GM18870 (cell line): ENCODE results near the gene RACGAP1.

Experiments
- ATAC-seq: cut with Tn5 transposase; IDR thresholded peaks from one replicate; pipeline ENCODE4 v1.9.1; 2021; ENCODE audit warnings: moderate library complexity; ENCODE audit not compliant: unreplicated experiment

RACGAP1 gene

DNA sequence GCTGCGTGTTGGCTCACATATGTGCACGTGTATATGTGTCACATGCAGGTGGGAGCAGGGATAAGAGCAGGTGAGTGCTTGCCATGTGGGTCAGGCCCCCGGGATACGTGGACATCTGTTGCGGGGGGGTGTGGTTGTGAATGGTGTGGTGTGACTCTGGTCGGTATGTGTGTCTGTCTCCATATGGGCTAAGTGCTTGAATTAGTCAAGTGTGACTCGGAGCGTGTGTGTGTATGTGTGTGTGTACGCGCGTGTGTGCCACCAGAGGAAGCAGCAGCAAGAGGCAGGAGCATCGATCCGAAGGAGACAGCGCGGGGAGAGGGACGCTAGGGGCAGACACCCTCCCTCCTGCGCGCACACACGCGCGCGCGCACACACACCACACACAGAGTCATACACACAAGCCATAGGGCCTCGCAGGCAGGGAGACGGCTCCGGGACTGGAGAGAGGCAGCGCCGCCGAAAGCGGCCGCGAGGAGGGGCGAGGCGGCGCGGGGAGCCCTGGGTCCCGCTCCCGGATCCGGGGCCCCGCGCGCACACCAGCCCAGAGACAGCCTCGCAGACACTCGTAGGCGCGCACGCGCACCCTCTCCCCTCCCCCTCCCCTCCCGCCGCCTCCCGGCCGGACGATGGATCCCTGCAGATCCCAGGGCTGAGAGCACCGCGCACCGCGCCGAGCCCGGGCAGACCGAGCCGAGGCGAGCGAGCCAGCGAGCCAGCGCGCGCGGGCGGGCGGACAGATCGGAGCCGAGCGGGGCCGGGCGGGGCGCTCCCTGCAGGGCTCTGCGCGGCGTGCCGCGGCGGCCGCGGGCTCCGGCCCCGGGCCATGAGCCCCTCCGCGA is 31.9 kb upstream of the RACGAP1 start, which contains the start of gene ASIC1:
TSS of gene ASIC1 (plus strand) at position 597 of the 842 bp plus-strand sequence. CDS start 1,171 bp downstream, outside the sequence.
- ATAC-seq, result no peak

DNA sequence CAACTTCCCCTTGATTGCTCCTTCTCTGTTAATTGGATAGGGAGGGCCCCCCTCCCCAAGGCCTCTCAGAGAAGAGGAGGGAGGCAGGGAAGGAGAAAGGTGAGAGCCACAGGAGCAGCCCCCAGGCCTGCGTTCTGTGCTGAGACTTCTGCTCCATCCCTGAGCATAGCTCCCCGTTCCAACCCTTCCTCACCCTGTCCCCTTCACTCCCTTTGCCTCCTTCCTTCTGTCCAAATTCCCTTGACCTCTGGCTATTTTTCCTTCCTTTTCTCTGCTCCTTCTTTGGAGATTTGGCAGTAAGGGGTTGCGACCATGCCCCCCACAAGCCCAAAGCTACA is 31.3 kb upstream of the RACGAP1 start:
- ATAC-seq, result no peak

DNA sequence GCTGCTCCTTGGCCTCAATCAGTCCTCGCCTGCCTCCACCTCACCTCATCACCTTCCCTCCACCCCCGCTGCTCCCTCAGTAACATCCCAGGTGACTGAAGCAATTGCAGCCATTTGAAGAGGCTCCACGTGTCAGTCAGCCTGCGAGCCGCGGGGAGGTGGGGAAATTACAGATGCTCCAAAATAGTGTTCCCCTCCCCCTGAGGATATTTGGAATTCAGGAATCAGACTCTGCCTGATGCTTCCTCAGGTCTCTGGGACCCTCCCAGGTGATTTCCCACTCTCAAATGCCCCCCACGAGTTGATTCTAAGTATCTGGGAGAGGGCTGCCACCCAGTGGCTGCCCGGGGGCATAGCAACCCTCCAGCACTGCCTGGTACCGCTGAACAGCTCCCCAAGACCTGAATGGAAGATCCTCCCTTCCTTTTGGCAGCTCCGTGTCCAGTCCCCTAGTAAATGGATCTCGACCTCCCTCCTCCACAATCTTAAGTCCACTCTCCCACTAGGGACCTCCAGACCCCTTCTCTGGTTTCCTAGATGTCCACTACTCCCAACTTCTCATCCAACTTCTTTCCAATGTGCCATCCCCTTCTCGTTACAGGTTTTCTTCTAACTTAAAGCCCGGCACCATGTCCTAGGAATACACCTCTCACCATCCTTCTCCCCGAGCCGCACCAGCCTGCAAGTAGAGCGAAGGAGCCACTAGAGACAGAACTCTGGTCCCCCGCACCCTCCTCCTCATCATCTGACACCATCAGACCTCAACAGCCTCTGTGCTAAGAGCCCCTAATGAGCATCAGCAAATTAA is 30.7 kb upstream of the RACGAP1 start:
- ATAC-seq, result no peak

DNA sequence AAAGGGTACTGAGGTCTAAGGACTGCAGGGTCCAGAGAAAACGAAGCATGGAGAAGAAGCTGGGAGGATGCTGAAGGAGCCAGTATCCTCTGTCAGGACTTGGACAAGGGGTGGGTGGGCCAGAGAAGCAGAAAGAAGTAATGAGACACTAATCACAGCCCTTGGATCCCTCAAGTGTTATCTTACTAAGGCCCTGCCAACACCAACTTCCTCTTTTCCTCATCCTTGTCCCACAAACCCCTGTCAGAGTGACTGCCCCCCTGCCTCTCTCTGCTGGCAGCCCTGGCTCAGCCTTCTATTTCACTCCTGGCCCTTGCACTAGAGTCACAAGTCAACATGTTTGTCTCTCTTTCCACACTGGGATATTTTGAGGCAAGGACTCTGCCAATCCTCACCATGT is 28.3 kb upstream of the RACGAP1 start:
- no peak for ATAC-seq

DNA sequence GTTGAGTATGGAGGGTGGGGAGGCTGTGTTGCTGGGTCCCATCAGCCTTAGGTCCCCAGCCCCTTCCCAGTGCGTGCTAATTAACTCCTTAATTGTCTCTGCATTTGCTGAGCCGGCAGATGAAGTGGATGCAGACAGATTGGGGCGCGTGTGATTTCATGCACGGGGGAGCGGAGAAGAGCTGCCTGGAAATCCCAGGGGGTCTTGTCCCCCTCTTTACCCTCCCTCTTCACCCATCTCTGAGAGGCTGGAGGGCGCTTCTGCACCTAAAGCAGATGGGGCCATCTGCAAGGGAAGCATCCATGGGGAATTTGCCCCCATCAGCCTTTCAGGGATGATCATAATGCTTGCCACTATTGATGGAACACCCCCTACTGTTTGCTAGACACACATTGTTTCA is 27.7 kb upstream of the RACGAP1 start:
- no peak for ATAC-seq

DNA sequence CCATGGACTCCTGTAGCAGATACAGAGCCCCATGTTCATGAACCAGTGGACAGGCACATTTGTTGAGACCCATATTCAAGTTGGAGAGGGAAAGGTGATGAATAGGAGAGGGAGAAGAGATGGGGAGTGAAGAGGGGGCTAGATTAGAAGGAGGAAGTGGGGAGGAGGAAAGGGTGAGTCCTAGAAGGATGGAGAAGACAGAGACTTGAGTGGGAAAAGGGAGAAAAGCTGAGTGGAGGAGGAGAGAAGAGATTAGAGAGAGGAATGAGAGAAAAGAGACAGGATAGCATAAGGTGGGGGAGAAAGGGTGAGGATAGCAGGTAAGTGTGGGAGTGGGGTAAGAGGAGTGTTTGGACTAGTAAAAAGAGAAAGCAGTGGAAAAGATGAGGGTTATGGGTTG is 27.2 kb upstream of the RACGAP1 start:
- ATAC-seq, result no peak

DNA sequence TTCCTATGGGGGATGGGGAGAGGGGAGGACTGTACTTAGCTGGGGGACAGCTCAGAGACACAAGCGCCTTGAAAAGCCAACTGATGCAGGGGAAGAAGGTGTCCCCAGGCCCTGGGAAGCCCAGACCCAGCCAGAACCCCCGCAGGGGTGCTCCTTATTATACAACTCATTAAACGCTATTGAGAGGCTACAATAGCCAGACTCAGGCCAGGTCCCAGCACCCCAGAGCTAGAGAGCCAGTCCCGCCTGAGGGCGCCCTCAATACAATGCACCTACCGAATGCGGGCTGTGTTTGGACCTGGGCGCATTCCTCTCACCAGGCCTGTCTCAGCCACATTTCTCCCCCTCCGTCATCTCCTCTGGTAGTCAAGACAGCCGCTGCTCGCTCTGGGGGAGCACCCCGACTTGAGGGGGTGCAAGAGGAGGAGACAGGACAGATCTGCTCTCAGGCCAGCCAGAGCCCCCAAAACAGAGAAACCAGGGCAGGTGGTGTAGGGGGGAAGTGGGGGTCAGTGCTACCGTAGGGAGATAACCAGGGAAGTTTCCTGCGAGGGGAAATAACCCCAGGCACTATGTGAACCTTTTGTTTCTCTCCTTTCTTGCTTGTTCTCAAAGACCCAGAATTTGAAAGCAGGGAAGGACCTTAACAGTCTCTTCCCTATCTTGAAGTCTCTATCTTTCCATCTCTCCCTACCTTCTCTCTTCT is 26.0 kb upstream of the RACGAP1 start:
- no peak for ATAC-seq

DNA sequence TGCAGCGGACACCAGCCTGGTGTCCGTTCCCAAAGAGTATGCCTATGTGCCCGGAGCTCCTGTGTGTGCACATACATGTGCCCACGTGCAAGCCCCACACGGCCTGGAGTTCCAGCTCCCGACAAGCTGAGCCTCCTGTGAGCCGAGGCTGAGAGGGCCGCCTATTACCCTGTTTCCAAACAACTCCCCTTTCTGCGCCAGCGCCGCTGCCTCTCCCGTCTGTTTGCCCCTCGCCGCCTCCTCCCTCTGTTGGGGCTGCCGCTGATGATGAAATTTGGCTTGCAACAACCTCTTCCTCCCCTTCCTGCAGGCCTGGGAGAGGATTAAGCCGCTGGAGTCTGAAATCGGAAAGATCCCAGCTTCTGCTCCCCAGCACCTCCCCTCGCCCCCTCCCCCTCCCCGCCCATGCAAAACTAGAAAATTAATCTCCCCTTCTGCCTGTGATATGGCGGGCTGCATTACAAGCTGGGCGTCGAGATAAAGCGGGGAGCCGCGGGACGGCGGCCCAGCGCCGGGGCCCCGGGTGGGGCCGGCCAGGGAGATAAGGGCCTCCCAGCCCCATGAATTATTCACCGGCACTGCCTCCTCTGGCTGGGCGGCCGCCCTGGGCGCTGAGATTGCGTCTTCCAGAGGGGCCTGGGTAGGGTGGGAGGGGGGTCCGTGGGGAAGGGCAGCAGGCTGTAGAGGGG is 25.3 kb upstream of the RACGAP1 start:
- no peak for ATAC-seq

DNA sequence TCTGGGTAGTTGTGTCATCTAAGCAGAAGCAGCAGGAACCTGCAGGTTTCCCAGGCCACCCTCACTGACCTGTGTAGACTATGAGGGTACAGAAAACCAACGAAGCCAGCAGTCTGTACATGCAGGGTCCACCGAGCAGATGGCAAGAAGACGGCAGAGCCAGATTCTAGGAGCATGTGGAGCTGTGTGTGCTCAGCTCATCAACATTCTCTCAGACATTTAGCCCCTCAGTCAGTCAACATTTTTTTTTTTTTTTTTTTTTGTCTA is 24.8 kb upstream of the RACGAP1 start:
- ATAC-seq, result no peak

DNA sequence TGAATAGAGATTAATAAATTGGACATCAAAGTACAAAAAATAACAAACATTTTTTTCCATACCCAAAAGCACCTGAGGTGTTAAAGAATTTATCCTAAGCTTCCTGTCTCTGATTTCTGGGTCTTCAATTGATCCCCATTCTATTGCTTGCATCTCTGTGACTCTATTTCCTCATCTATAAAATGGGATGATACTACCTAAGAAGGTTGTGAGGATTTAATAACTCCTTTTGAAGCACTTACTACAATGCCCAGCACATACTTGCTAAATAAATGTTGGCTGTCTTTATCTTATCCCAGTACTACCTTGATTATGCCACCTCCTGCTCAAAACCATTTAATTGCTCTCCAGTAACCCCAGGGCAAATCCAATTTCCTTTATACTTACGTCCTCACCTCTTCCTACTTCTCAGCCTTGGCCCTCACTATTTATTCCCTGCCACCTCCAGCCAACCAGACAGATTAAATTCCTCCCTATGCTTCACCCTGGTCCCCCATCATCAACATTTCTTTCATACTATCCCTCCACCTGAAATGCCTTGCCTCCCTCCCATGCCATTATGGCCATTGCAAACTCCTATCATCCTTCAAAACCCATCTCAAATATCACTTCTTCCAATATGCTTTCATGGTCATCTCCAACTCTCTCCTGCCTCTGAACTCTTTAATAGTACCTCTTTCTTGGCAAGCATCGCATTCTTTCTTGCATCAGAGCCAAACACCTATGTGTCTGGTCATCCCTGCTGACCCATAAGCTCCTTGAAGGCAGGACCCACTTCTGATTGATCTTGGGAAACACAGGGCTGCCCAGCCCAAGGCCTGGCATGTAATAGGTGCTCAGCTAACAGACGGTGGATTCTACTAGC is 24.2 kb upstream of the RACGAP1 start:
- no peak for ATAC-seq

DNA sequence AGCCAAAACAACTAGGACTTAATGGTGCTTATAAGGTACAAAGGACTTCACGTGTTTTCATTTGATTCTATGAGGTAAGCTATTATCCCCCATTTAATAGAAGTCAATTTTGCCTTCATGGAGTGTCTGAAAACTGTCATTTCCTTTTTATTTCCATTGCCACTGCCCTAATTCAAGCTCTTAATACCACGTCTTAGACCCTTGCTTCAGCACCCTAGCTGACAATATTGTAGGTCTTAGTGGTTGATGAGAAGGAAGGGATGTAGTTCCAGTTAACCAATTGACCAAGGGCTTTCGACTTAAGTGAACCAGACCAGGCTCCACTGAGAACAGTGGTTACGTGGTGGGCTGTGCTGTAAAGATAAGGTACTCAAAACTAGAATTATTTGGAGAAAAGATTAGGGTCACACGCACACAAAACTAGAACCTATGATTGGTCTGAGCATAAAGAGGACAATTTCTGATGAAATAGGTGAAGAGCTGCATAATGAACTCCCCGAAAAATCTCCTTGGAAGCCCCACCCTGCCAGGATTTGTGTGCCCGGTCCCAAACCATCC is 22.5 kb upstream of the RACGAP1 start:
- no peak for ATAC-seq

DNA sequence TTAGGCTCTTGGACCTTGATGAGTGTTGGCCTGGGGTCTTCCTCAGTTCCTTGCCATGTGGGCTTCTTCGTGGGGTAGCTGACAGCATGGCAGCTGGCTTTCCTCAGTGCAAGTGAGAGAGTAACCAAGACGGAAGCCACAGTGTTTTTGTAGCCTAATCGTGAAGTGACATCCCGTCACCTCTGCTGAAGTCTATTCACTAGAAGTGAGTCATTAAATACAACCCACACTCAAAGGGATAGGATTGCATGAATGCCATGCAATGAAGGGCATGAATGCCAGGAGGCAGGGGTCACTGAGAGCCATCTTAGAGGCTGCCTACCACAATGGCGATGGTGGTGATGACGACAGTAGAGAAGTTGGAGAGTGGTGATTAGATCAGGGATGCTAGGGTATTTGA is 18.6 kb upstream of the RACGAP1 start:
- ATAC-seq, result no peak

DNA sequence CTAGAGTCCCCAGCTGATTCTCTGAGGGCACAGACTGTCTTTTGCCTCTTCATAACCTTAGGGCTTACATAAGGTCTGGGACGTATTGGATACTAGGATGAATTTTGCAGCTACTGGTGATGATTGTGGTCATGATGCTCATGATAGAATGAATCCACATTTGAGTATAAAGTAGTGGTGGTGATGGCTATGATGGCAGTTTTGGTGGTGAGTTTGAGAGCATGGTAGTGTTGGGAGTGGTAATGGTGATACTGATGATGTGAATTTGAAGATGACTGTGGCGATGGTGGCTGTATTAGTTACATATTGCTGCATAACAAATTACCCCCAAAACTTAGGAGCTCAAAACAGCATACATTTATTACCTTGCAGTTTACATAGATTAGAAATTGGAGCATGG is 18.0 kb upstream of the RACGAP1 start:
- ATAC-seq, result no peak

DNA sequence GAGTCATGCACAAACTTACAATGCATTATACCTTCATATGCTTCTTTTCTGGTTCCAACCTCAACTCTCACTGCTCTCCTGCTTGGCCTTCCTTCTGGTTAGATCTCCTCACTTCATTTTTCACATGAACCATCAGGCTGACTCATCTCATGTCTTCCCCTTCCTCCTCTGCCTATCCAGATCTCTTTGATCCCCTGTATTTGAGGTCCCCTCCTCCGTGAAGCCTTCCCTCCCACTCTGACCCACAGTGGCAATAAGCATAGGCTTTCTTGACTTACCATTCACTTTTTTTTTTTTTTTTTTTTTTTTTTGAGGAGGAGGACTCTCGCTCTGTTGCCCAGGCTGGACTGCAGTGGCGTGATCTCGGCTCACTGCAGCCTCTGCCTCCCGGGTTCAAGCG is 17.4 kb upstream of the RACGAP1 start:
- ATAC-seq, result no peak

DNA sequence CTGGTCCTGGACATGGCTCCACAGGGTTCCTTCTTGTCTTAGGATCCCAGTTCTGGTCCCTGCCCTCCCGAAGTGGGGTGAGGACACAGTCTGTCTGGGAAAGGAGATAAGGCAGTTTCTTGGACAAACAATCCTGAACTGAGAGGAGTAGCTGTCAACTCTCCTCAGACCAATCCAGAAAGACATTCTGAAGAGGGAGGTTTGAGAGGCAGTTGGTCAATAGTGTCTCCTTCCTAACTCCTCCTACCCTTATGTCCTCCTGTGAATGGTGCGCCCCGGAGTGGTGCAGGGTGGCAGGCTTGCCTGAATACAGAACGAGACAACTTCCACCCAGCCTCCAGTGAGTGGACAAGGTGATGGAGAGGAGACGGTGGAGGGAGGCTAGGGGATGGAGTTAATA is 16.7 kb upstream of the RACGAP1 start:
- no peak for ATAC-seq

DNA sequence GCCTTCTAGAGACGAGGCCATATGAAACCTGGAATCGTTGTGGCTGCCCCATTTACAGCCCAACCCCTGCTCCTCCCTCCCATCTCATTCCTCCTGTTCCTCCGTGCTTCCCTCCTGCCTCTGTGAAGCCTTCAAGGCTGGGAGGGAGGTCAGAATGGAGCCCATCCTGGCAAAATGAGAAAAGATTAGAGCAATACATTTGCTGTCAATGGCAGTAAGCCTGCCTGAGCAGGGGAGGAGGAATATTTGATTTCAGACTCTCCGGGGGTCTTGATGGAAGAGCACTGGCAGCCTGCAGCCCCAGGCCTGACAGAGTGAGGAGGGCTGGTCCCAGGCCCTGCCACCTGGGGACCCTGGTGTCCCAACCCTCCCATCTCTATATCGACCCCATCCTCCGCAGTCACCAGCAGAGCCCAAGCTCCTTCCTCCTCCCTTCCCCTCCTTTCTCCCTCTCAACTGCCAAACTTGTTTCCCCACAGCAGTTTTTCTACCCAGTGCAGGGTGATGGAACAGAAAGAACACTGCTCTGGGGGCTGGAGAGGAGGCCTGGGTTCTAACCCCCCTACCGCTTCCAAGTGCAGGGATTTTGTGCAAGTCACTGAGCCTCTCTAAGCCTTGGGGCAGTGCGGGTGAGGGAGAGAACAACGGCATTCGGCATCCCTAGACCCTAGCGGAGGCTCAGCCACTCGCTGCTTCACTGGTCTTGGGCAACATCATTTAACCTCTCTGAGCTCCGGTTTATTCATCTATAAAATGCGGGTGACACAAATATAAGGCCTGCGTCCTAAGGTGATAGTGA is 16.0 kb upstream of the RACGAP1 start:
- ATAC-seq, result no peak

DNA sequence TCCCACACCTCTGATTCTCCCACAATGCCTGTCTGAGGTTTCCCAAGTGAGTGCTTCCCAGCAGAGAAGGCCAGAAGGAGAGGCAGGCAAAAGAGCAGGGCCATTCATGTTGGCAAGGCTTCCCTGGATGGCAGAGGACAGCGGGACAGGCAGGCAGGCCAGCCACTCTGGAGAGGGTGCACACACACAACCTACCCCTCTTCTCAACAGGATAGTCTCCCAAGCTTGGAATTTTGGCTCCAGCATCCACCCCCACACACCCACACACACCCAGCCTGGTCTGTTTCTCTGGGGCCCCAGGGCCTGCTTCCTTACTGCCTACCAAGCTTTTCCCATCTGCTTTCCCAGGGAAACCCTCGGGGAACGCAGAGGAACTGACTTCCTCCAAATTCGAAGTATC is 15.4 kb upstream of the RACGAP1 start:
- no peak for ATAC-seq

DNA sequence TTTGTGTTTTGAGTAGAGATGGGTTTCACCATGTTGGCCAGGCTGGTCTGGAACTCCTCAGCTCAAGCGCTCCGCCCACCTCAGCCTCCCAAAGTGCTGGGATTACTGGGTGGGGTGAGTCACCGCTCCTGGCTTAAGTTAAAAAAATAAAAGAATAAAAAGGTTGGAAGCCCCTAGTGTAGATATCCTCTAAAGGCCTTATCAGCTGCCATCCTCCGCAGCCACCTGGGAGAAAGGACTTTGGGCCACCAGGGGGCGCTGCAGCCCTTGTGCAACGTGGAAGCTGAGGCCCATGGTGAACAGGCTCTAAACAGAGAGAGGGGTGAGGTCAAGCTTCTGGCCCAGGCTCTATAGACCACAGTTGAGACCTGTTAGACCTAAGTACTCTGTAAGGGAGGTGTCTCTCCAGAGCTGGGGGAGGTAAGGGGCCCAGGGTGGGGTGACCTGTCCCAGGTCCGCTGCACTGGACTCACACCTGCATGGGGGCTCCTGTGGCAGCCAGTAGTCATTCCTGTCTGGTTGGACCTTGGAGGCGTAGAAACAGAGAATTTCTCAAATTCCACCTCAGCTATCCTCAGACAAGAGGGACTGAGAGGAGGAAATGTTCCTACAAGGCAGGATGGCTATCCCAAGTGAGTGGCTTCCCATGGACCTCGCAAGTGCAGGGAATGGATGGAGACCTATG is 14.0 kb upstream of the RACGAP1 start:
- no peak for ATAC-seq

DNA sequence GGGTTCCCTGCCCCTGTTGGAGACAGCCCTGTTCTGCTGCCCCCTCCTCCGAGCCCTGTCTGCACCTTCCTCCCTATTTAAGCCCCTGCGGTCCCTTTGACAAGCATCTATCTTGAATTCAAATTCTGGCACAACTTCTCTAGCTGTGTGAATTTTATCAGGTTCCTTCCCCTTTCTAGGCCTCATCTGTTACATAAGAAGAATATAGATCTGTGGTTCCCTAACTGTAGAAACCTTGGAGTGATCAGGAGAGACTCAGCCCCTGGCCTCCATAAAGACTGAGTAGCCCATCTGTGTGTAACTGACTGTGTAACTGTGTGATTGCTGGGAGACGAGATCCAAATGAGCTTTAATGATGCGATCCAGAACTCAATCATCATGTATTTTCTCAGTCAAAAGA is 13.0 kb upstream of the RACGAP1 start:
- no peak for ATAC-seq
